IMR-90 (cell line): Measurements from ENCODE around the gene DIP2C. TPM values are rescaled to one million over a fixed set of nuclear protein-coding genes. Genes with fewer than 3 reads are reported as not detected.

Experiments used
- ATAC-seq: fragments of 200-7000 bp; cut with Tn5 transposase; 2 replicates; pipeline ENCODE4 v1.9.1; 2020; ENCODE audit warnings: low read depth, mild to moderate bottlenecking, moderate library complexity
- BruUV-seq: library from RNA; stranded (reverse); fragments of 400-500 nt; replicated peaks from 2 replicates; lab custom pipeline; 2021; lab: Mats Ljungman, UMichigan
- CTCF ChIA-PET: fragments of 300-600 bp; formaldehyde crosslinking; extraction: SDS; loops from one replicate; lab custom pipeline; 2021; ENCODE audit warnings: antibody characterized with exemption; lab: Yijun Ruan, JAX
- POLR2A ChIA-PET: fragments of 300-600 bp; sonication (Branson Sonifier 250); formaldehyde crosslinking; loops from one replicate; lab custom pipeline; 2022; ENCODE audit warnings: antibody characterized with exemption; ENCODE audit not compliant: unreplicated experiment; lab: Charles Lee
- DNase-seq: peaks from one replicate; pipeline ENCODE4 v3.0.0; 2013
- H2AFZ ChIP-seq: replicated peaks from 2 replicates; pipeline ENCODE3; 2013; ENCODE audit warnings: low read length, mild to moderate bottlenecking; ENCODE audit not compliant: poor library complexity
- H2AK5ac ChIP-seq: 2 replicates; pipeline ENCODE4 v1.6.1; 2013; ENCODE audit warnings: low read depth, low read length, inconsistent platforms
- H2AK9ac ChIP-seq: replicated peaks from 2 replicates; pipeline ENCODE3; 2013; ENCODE audit warnings: mild to moderate bottlenecking, low read depth, low read length, moderate library complexity; ENCODE audit not compliant: poor library complexity
- H2BK120ac ChIP-seq: 2 replicates; pipeline ENCODE4 v1.6.1; 2013; ENCODE audit warnings: low read depth, low read length, inconsistent platforms
- H2BK15ac ChIP-seq: 3 replicates; pipeline ENCODE4 v1.6.1; 2013; ENCODE audit warnings: low read depth, low read length, inconsistent platforms
- H2BK20ac ChIP-seq: 2 replicates; pipeline ENCODE4 v1.6.1; 2013; ENCODE audit warnings: low read depth, mild to moderate bottlenecking, inconsistent platforms, low read length, moderate library complexity
- H2BK5ac ChIP-seq: 2 replicates; pipeline ENCODE4 v1.6.1; 2013; ENCODE audit warnings: mild to moderate bottlenecking, low read depth, low read length, inconsistent platforms; ENCODE audit not compliant: poor library complexity, severe bottlenecking
- H3K14ac ChIP-seq: replicated peaks from 2 replicates; pipeline ENCODE4 v1.6.1; 2013; ENCODE audit warnings: low read depth, low read length, inconsistent platforms
- H3K18ac ChIP-seq: 2 replicates; pipeline ENCODE4 v1.6.1; 2013; ENCODE audit warnings: low read depth, low read length, control low read depth
- H3K23ac ChIP-seq: 2 replicates; pipeline ENCODE4 v1.6.1; 2013; ENCODE audit warnings: low read depth, low read length, inconsistent platforms
- H3K27ac ChIP-seq: 2 replicates; pipeline ENCODE4 v1.5.1; 2013; ENCODE audit warnings: mild to moderate bottlenecking, control low read depth, low read length; ENCODE audit not compliant: insufficient read depth
- H3K27me3 ChIP-seq: 2 replicates; pipeline ENCODE4 v1.6.1; 2013; ENCODE audit warnings: low read length; ENCODE audit not compliant: control insufficient read depth, insufficient read depth
- H3K36me3 ChIP-seq: 2 replicates; pipeline ENCODE4 v1.6.1; 2013; ENCODE audit warnings: low read length, mixed read lengths; ENCODE audit not compliant: control insufficient read depth, insufficient read depth
- H3K4ac ChIP-seq: 2 replicates; pipeline ENCODE4 v1.6.1; 2013; ENCODE audit warnings: low read depth, low read length, inconsistent platforms
- H3K4me1 ChIP-seq: 2 replicates; pipeline ENCODE4 v1.6.1; 2013; ENCODE audit warnings: low read length, mixed read lengths; ENCODE audit not compliant: control insufficient read depth, insufficient read depth
- H3K4me2 ChIP-seq: 2 replicates; pipeline ENCODE4 v1.6.1; 2013; ENCODE audit warnings: low read depth, mild to moderate bottlenecking, control low read depth, low read length, moderate library complexity
- H3K4me3 ChIP-seq: 2 replicates; pipeline ENCODE4 v1.5.1; 2013; ENCODE audit warnings: low read depth, mild to moderate bottlenecking, control low read depth, low read length, moderate library complexity; ENCODE audit not compliant: insufficient read depth
- H3K56ac ChIP-seq: 2 replicates; pipeline ENCODE4 v1.6.1; 2013; ENCODE audit warnings: low read length, inconsistent platforms; ENCODE audit not compliant: insufficient read depth; ENCODE audit errors: extremely low read depth
- H3K79me1 ChIP-seq, 2 experiments: 2 replicates each; pipeline ENCODE4 v1.6.1; 2013; ENCODE audit warnings: low read length in 2 of 2, inconsistent platforms in 1 of 2, low read depth in 1 of 2
- H3K9ac ChIP-seq: 2 replicates; pipeline ENCODE4 v1.6.1; 2013; ENCODE audit warnings: low read depth, low read length, control low read depth
- H3K9me1 ChIP-seq: 2 replicates; pipeline ENCODE4 v1.6.1; 2013; ENCODE audit warnings: low read length, inconsistent platforms; ENCODE audit not compliant: insufficient read depth
- H3K9me3 ChIP-seq: 2 replicates; pipeline ENCODE4 v1.6.1; 2013; ENCODE audit warnings: low read length; ENCODE audit not compliant: control insufficient read depth, insufficient read depth
- H4K20me1 ChIP-seq: 2 replicates; pipeline ENCODE4 v1.6.1; 2013; ENCODE audit warnings: low read length, inconsistent platforms; ENCODE audit not compliant: insufficient read depth
- H4K5ac ChIP-seq: 2 replicates; pipeline ENCODE4 v1.6.1; 2013; ENCODE audit warnings: mild to moderate bottlenecking, low read depth, low read length, control low read depth
- H4K8ac ChIP-seq, 2 experiments: 2 replicates each; pipeline ENCODE4 v1.6.1; 2013; ENCODE audit warnings: low read depth in 2 of 2, low read length in 2 of 2, control low read depth in 1 of 2, inconsistent platforms in 1 of 2
- H4K91ac ChIP-seq: 2 replicates; pipeline ENCODE4 v1.6.1; 2013; ENCODE audit warnings: low read depth, low read length, inconsistent platforms; ENCODE audit not compliant: insufficient read depth
- BHLHE40 ChIP-seq: fragments of 150-350 bp; IDR thresholded peaks from 2 replicates; pipeline ENCODE4 v1.6.1; 2016; ENCODE audit warnings: mild to moderate bottlenecking, low read depth, low read length
- CHD1 ChIP-seq: IDR thresholded peaks from 2 replicates; pipeline ENCODE4 v1.6.1; 2012; ENCODE audit warnings: low read depth, low read length, improper control_type of control experiment
- MAFK ChIP-seq: IDR thresholded peaks from 2 replicates; pipeline ENCODE4 v1.6.1; 2012; ENCODE audit warnings: low read depth, low read length, improper control_type of control experiment
- MXI1 ChIP-seq: IDR thresholded peaks from 2 replicates; pipeline ENCODE4 v1.6.1; 2012; ENCODE audit warnings: low read depth, mild to moderate bottlenecking, low read length, moderate library complexity, borderline replicate concordance
- POLR2A ChIP-seq: IDR thresholded peaks from 2 replicates; pipeline ENCODE4 v1.6.1; 2012; ENCODE audit warnings: mild to moderate bottlenecking, low read depth, low read length
- RAD21 ChIP-seq: IDR thresholded peaks from 2 replicates; pipeline ENCODE4 v1.6.1; 2012; ENCODE audit warnings: low read length, improper control_type of control experiment
- RFX5 ChIP-seq: IDR thresholded peaks from 2 replicates; pipeline ENCODE4 v1.8.0; 2012; ENCODE audit warnings: low read depth, mild to moderate bottlenecking, low read length, moderate library complexity
- WGBS, 2 experiments: methylation state at CpG; one replicate each; pipeline versions ENCODE4 v1.1.5 to v1.1.7; 2013; ENCODE audit warnings: missing lambda C conversion rate in 2 of 2; ENCODE audit not compliant: insufficient read length in 1 of 2; ENCODE audit errors: extremely low coverage in 2 of 2; 5-methylcytosine and 5-hydroxymethylcytosine counted together
- dilution Hi-C: fragments of 300-500 bp; cut with HindIII; formaldehyde crosslinking; loops from one replicate; pipeline ENCODE4 v1.14.3; 2018; ENCODE audit warnings: low sequenced_read_pairs; ENCODE audit not compliant: unreplicated experiment
- in situ Hi-C: fragments of 300-500 bp; cut with MboI; formaldehyde crosslinking; loops from 3 replicates; pipeline ENCODE4 v1.14.3; 2019; ENCODE audit warnings: low sequenced_read_pairs, inconsistent platforms, mixed read lengths
- intact Hi-C: fragments of 100-400 bp; cut with micrococcal nuclease; formaldehyde crosslinking; loops from 2 replicates; pipeline ENCODE4 v1.10.0; 2022
- polyA plus RNA-seq, 3 experiments: library from polyadenylated mRNA; depleted of rRNA; stranded (reverse); fragments of >200 nt; gene quantifications; 2 replicates each; pipeline ENCODE4 v1.2.3, GENCODE V29; 2012; ENCODE audit warnings: low replicate concordance in 1 of 3
- total RNA-seq: library from RNA; depleted of rRNA; stranded (reverse); fragments of >200 nt; gene quantifications from 2 replicates; pipeline ENCODE4 v1.2.3, GENCODE V29; 2012
- TF ChIP-seq, protein P1 (sequence below): fragments of 150-350 bp; IDR thresholded peaks from 2 replicates; pipeline ENCODE4 v1.6.1; 2016; ENCODE audit warnings: low read depth, mild to moderate bottlenecking, low read length, moderate library complexity, borderline replicate concordance

DIP2C gene
- total and polyA plus RNA-seq, 2 of the 4 experiments (the other 2 are of a cell fraction) = 8.6 to 17.3 TPM

DNA sequence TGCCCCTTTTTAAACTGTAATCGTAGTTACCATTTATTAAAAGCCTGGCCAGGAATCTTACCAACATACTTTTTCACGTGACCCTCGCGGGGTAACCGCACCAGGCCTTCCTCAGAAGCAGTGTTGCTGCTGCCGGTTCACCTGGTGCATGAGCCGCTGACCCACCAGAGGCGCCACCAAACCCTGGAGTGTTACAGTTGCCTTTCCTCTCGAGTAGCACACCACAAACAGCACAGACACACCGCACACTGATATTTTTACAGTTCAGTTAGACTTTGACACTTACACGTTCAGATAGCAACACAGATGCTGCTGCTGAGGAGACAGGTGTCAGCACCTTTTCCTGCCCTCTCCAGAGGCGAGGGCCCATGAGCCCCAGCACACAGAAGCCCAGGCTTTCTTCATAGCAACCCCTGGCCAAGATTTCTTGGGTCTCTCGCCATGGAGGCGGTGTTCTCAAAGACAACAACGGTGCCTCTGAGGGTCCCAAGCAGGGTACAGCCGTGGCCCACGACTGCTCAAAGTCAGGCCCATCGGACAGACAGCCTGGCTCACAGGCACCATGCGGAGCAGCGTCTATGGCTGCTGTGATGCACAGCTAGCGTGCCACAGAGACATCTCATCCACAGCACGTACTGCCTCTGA lies 123.1 kb downstream of the DIP2C start:
- POLR2A ChIA-PET = no interaction called here
- H2AK9ac ChIP-seq = no peak overlapping the region
- no peak overlapping the region for H3K18ac ChIP-seq
- no peak overlapping the region for H3K4me2 ChIP-seq
- no peak overlapping the region for H3K9ac ChIP-seq
- H2AFZ ChIP-seq = no peak overlapping the region
- no peak overlapping the region for H3K23ac ChIP-seq
- dilution Hi-C loops (no loop called here), intact Hi-C loops (no loop called here), in situ Hi-C loops (no loop called here)
- no peak overlapping the region for H2BK20ac ChIP-seq
- no peak overlapping the region for H3K27ac ChIP-seq
- H3K9me1 ChIP-seq = peaks cover 21% of the 10 kb centered on the region
- no peak overlapping the region for H3K14ac ChIP-seq
- no peak overlapping the region for H4K5ac ChIP-seq
- TF ChIP-seq, protein P1, sequence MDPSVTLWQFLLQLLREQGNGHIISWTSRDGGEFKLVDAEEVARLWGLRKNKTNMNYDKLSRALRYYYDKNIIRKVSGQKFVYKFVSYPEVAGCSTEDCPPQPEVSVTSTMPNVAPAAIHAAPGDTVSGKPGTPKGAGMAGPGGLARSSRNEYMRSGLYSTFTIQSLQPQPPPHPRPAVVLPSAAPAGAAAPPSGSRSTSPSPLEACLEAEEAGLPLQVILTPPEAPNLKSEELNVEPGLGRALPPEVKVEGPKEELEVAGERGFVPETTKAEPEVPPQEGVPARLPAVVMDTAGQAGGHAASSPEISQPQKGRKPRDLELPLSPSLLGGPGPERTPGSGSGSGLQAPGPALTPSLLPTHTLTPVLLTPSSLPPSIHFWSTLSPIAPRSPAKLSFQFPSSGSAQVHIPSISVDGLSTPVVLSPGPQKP = no peak
- no peak for TF ChIP-seq CHD1
- TF ChIP-seq POLR2A = no peak
- no peak for TF ChIP-seq MAFK
- no peak for TF ChIP-seq BHLHE40
- no peak for TF ChIP-seq RFX5
- TF ChIP-seq MXI1 = no peak
- no peak for TF ChIP-seq RAD21
- WGBS, 2 experiments = 97% methylated on average over 17 of the region's 22 CpGs; no CpG with 5 or more reads in 1 of the 2 experiments
- no peaks in the 10 kb centered on the region for H3K36me3 ChIP-seq
- no peak overlapping the region for H2BK120ac ChIP-seq
- DNase-seq (no peak), ATAC-seq (no peak)
- H3K27me3 ChIP-seq = no peaks in the 10 kb centered on the region
- no peak overlapping the region for H3K4ac ChIP-seq
- CTCF ChIA-PET = no interaction called here
- no peak overlapping the region for H4K8ac ChIP-seq
- H3K4me1 ChIP-seq = peaks cover 5% of the 10 kb centered on the region
- no peak overlapping the region for H3K56ac ChIP-seq
- BruUV-seq = no TSS peak
- no peak overlapping the region for H2BK5ac ChIP-seq
- H4K20me1 ChIP-seq = peaks cover 93% of the 10 kb centered on the region
- peaks cover 60 to 92% of the 10 kb centered on the region in 2 experiments for H3K79me1 ChIP-seq
- no peak overlapping the region for H2BK15ac ChIP-seq
- no peak overlapping the region for H4K91ac ChIP-seq
- no peak overlapping the region for H3K4me3 ChIP-seq
- no peak overlapping the region for H2AK5ac ChIP-seq
- peaks cover 10% of the 10 kb centered on the region for H3K9me3 ChIP-seq
